NCI-H2171 (cell line): ENCODE data around the gene ANKRD40CL.
"Not testable (repeated sequence)": the region's sequence is repeated elsewhere in the genome, so short reads cannot be mapped to it uniquely, and the experiment has no call there.

Experiments used
- DNase-seq: peaks from one replicate; lab custom pipeline; 2025; lab: John Stamatoyannopoulos, UW

Gene ANKRD40CL

GRCh38 chr17:50762177-50762576 is 5.1 kb downstream of the ANKRD40CL start:
- no peak for DNase-seq

- DNase-seq, result no peak
These were observed 8.3 kb downstream of the ANKRD40CL start for GRCh38 chr17:50758989-50759544.

GRCh38 chr17:50758524-50758923 is 8.8 kb downstream of the ANKRD40CL start:
- no peak for DNase-seq

- DNase-seq, result no peak
These were observed 12.8 kb downstream of the ANKRD40CL start for GRCh38 chr17:50754521-50754920.

- DNase-seq, result no peak
These were observed 18.1 kb downstream of the ANKRD40CL start for GRCh38 chr17:50749245-50749644.

GRCh38 chr17:50745631-50746030 is 21.7 kb downstream of the ANKRD40CL start:
- no peak for DNase-seq

GRCh38 chr17:50739098-50739497 is 28.2 kb downstream of the ANKRD40CL start:
- DNase-seq, result no peak

- DNase-seq, result no peak
These were observed 30.1 kb downstream of the ANKRD40CL start for GRCh38 chr17:50737118-50737698.

- DNase-seq, result no peak
These were observed 32.0 kb downstream of the ANKRD40CL start for GRCh38 chr17:50735287-50735686.

- DNase-seq, result no peak
These were observed 35.5 kb downstream of the ANKRD40CL start for GRCh38 chr17:50731575-50732460.

- DNase-seq, result no peak
These were observed 38.2 kb downstream of the ANKRD40CL start for GRCh38 chr17:50728881-50729765.

- no peak for DNase-seq
These were observed 39.2 kb downstream of the ANKRD40CL start for GRCh38 chr17:50728112-50728429.

- DNase-seq, result no peak
These were observed 41.3 kb downstream of the ANKRD40CL start for GRCh38 chr17:50725769-50726655.

GRCh38 chr17:50724622-50725021 is 42.7 kb downstream of the ANKRD40CL start:
- not testable (repeated sequence) for DNase-seq

GRCh38 chr17:50722746-50723145 is 44.6 kb downstream of the ANKRD40CL start:
- DNase-seq, result no peak

GRCh38 chr17:50721194-50722010 is 45.9 kb downstream of the ANKRD40CL start:
- DNase-seq, result no peak

- DNase-seq, result peak; percentile 51
These were observed 47.2 kb downstream of the ANKRD40CL start for GRCh38 chr17:50719924-50720794.

GRCh38 chr17:50719144-50719923 is 48.0 kb downstream of the ANKRD40CL start, which contains the start of gene LUC7L3:
LUC7L3 (plus strand) TSS chr17:50719603; CDS start chr17:50719733, 130 bp downstream.
- peak; percentile 96 for DNase-seq
